Measurements from ENCODE around the gene ANO1.

The ANO1 gene

GRCh38 chr11:70048279-70049024, 29.7 kb upstream of the ANO1 start:
- Histone ChIP-seq H3K4me2 (no peak overlapping the region), H3K9me3 (peaks cover 14% of the 10 kb centered on the region), H3K27me3 (no peaks in the 10 kb centered on the region), H3K9ac (no peak overlapping the region), H3K4me3 (no peak overlapping the region), H3K36me3 (no peaks in the 10 kb centered on the region), H4K20me1 (no peaks in the 10 kb centered on the region), H3K27ac (no peak overlapping the region), H3K4me1 (peaks cover 11% of the 10 kb centered on the region)
- TF ChIP-seq Cebpa-rat (IDR thresholded peaks at IDR 0.05): no peak

- TF ChIP-seq Cebpa-rat (IDR thresholded peaks at IDR 0.05): no peak
- H3K4me2 ChIP-seq: no peak overlapping the region
- peaks cover 14% of the 10 kb centered on the region for H3K9me3 ChIP-seq
- H3K36me3 ChIP-seq: no peaks in the 10 kb centered on the region
- peaks cover 11% of the 10 kb centered on the region for H3K4me1 ChIP-seq
- H3K9ac ChIP-seq: no peak overlapping the region
- no peaks in the 10 kb centered on the region for H3K27me3 ChIP-seq
- no peak overlapping the region for H3K27ac ChIP-seq
- no peak overlapping the region for H3K4me3 ChIP-seq
- no peaks in the 10 kb centered on the region for H4K20me1 ChIP-seq
These were observed 29.1 kb upstream of the ANO1 start for GRCh38 chr11:70049045-70049444.

GRCh38 chr11:70050243-70050642, 27.9 kb upstream of the ANO1 start:
- no peaks in the 10 kb centered on the region for H4K20me1 ChIP-seq
- H3K9ac ChIP-seq: no peak overlapping the region
- peaks cover 18% of the 10 kb centered on the region for H3K9me3 ChIP-seq
- peaks cover 11% of the 10 kb centered on the region for H3K4me1 ChIP-seq
- no peak overlapping the region for H3K4me3 ChIP-seq
- H3K27me3 ChIP-seq: no peaks in the 10 kb centered on the region
- H3K27ac ChIP-seq: no peak overlapping the region
- no peak overlapping the region for H3K4me2 ChIP-seq
- no peak for TF ChIP-seq Cebpa-rat (IDR thresholded peaks at IDR 0.05)
- no peaks in the 10 kb centered on the region for H3K36me3 ChIP-seq

DNA sequence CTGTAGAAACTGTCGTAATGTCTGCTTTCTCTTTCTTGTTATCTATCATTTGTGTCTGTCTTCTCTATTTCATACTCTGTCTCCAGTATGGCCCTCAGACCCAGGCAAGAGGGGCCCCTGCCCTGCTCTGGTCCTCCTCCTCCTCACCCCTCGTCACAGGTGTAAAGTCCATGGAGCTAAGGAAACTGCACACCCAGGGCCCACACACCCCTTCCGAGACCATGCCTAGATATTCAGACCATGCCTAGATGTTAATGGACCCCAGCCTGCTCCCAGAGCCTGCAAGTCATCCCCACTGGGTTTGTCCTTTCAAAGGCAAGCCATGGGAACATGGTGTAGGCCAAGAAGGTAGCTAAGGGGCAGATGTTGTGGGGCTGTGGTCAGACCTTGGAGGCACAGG, 24.1 kb upstream of the ANO1 start:
- no peak overlapping the region for H3K4me2 ChIP-seq
- H4K20me1 ChIP-seq: no peaks in the 10 kb centered on the region
- H3K9me3 ChIP-seq: peaks cover 17% of the 10 kb centered on the region
- H3K4me3 ChIP-seq: no peak overlapping the region
- no peaks in the 10 kb centered on the region for H3K27me3 ChIP-seq
- no peak for TF ChIP-seq Cebpa-rat (IDR thresholded peaks at IDR 0.05)
- H3K36me3 ChIP-seq: no peaks in the 10 kb centered on the region
- H3K27ac ChIP-seq: no peak overlapping the region
- peaks cover 11% of the 10 kb centered on the region for H3K4me1 ChIP-seq
- H3K9ac ChIP-seq: no peak overlapping the region

- TF ChIP-seq Cebpa-rat (IDR thresholded peaks at IDR 0.05): no peak
- Histone ChIP-seq H3K36me3 (no peaks in the 10 kb centered on the region), H3K4me3 (no peak overlapping the region), H3K4me1 (peaks cover 11% of the 10 kb centered on the region), H3K4me2 (no peak overlapping the region), H4K20me1 (no peaks in the 10 kb centered on the region), H3K27ac (no peak overlapping the region), H3K9ac (no peak overlapping the region), H3K27me3 (no peaks in the 10 kb centered on the region), H3K9me3 (peaks cover 17% of the 10 kb centered on the region)
These were observed 22.7 kb upstream of the ANO1 start for GRCh38 chr11:70055444-70055843.

DNA sequence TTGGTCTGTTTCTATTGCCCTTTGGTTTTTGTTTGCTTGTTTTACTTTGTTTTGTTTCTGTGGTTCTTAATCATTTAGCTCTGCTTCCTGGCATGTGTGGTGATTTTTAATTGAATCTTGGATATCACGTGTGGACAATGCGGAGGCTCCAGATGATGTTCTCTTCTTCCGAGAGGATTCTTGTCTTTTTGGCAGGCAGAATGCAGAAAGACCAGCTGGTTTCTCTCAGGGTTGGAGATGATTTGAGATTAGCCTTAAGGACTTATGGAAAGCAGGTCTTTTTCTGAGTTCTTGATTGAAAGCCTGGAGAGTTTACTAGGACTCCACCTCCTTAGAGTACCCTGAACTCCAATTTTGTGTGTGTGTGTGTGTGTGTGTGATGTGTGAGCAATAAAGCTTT, 21.0 kb upstream of the ANO1 start:
- no peak overlapping the region for H3K4me3 ChIP-seq
- no peak overlapping the region for H3K9ac ChIP-seq
- no peaks in the 10 kb centered on the region for H3K27me3 ChIP-seq

DNA sequence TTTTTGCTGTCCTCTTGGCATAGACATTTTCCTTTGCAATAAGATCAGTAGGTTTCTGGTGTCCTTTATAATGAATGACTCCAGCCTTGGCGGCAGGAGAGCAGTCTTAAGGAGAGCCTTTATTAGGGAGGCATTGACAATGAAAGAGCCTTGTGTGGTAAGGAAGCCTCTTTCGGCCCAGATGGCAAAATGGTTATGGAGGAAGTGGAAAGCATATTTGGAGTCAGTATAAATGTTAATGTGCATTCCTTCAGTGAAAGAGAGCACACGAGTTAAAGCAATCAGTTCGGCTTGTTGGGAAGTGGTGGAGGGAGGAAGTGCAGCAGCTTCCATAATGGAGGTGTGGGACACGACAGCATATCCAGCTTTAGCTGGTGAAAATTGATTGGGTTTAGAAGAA, 18.1 kb upstream of the ANO1 start:
- Histone ChIP-seq H3K9ac (no peak overlapping the region), H3K27me3 (no peaks in the 10 kb centered on the region), H3K4me2 (no peak overlapping the region), H3K4me3 (no peak overlapping the region), H3K4me1 (no peaks in the 10 kb centered on the region), H4K20me1 (no peaks in the 10 kb centered on the region), H3K9me3 (peaks cover 5% of the 10 kb centered on the region; the same call in 1 of the 2 replicates), H3K36me3 (no peaks in the 10 kb centered on the region), H3K27ac (no peak overlapping the region)
- no peak for TF ChIP-seq Cebpa-rat (IDR thresholded peaks at IDR 0.05)

More for the DNA sequence above, 21.0 kb upstream of the ANO1 start:
- H3K4me1 ChIP-seq: peaks cover under 1% of the 10 kb centered on the region
- H3K36me3 ChIP-seq: no peaks in the 10 kb centered on the region
- no peak overlapping the region for H3K4me2 ChIP-seq
- no peak for TF ChIP-seq Cebpa-rat (IDR thresholded peaks at IDR 0.05)
- peaks cover 17% of the 10 kb centered on the region for H3K9me3 ChIP-seq
- no peak overlapping the region for H3K27ac ChIP-seq
- H4K20me1 ChIP-seq: no peaks in the 10 kb centered on the region

- H3K27me3 ChIP-seq: no peaks in the 10 kb centered on the region
- no peaks in the 10 kb centered on the region for H3K36me3 ChIP-seq
- H3K27ac ChIP-seq: no peak overlapping the region
- peaks cover under 1% of the 10 kb centered on the region; the same call in 1 of the 2 replicates for H3K9me3 ChIP-seq
- H3K4me2 ChIP-seq: no peak overlapping the region
- no peaks in the 10 kb centered on the region for H4K20me1 ChIP-seq
- no peaks in the 10 kb centered on the region for H3K4me1 ChIP-seq
- H3K9ac ChIP-seq: no peak overlapping the region
- no peak for TF ChIP-seq Cebpa-rat (IDR thresholded peaks at IDR 0.05)
- no peak overlapping the region for H3K4me3 ChIP-seq
These were observed 17.4 kb upstream of the ANO1 start for GRCh38 chr11:70060611-70061293.

- no peaks in the 10 kb centered on the region for H3K9me3 ChIP-seq
- H3K4me3 ChIP-seq: no peak overlapping the region
- TF ChIP-seq Cebpa-rat (IDR thresholded peaks at IDR 0.05): no peak
- H3K36me3 ChIP-seq: no peaks in the 10 kb centered on the region
- H4K20me1 ChIP-seq: no peaks in the 10 kb centered on the region
- no peak overlapping the region for H3K27ac ChIP-seq
- H3K27me3 ChIP-seq: no peaks in the 10 kb centered on the region
- no peak overlapping the region for H3K9ac ChIP-seq
- no peaks in the 10 kb centered on the region for H3K4me1 ChIP-seq
- H3K4me2 ChIP-seq: no peak overlapping the region
These were observed 16.4 kb upstream of the ANO1 start for GRCh38 chr11:70061734-70062133.

- no peak for TF ChIP-seq Cebpa-rat (IDR thresholded peaks at IDR 0.05)
- Histone ChIP-seq H3K27me3 (no peaks in the 10 kb centered on the region), H3K9me3 (no peaks in the 10 kb centered on the region), H3K36me3 (no peaks in the 10 kb centered on the region), H3K4me2 (no peak overlapping the region), H3K4me1 (peaks cover 6% of the 10 kb centered on the region), H3K4me3 (no peak overlapping the region), H4K20me1 (no peaks in the 10 kb centered on the region), H3K9ac (no peak overlapping the region), H3K27ac (no peak overlapping the region)
These were observed 15.0 kb upstream of the ANO1 start for GRCh38 chr11:70063121-70063520.
